SKM-1 (cell line): ENCODE results near the gene ZCCHC2.

Source experiments
- DNase-seq: peaks from one replicate; lab custom pipeline; 2025; ENCODE audit not compliant: unreplicated experiment; lab: John Stamatoyannopoulos, UW

ZCCHC2 gene

DNA sequence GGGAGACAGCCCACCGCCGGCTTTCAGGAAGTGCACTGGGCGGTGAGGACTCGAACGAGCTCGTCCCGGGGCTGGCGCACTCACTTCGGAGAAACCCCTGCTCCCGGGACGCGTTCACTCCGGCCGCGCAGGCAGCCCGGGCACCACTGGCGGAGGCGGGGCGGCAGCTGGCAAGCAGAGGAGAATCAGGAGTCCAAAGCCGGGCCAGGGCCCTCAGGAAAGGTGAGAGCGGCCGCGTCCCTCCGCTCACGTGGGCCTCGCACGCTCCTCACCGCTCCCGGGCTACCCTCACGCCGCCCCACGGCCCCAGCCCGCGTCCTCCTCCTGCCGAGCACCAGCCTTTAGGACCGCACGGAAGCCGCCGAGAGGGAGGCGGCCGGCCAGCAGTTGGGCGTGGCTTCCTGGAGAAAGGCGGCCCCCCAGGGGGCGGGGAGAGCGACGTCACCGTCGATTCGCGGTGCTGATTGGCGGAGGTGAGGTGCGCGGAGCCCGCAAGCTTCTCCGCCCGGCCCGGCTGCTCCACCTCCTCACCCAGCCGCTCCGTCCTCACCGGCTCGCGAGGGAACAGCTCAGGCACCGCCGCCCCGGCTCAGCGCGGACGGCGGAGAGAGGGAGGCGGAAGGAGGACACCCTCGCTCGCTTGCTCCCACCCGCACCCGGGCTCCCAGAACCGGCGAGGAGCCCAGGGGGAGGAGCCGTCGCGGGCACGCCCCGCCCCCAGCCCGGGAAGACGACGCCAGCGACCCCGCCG lies at the start of gene ZCCHC2:
ZCCHC2 (plus strand) TSS at position 522 of the 751 bp plus-strand sequence. CDS start 400 bp downstream, outside the sequence.
- peak; percentile 89 for DNase-seq

DNA sequence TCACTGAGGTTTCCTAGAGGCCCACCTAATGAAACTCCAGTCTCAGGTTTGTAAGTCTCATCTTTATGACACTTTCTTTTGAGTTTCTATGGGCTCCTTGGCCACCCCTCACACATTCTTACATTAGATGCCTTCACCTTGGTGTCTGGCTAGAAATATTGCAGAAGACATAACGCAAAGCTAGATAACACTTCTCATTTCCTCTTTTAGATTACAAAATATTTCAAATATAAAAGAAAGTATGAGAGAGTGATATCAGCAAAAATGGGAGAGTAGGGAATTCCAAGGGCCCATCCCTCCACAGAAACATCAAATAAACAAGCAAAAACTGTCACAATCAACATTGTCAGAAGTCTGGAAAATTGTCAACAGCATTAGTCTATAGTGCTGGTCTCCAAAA lies 43.3 kb upstream of the ZCCHC2 start:
- DNase-seq: no peak

DNA sequence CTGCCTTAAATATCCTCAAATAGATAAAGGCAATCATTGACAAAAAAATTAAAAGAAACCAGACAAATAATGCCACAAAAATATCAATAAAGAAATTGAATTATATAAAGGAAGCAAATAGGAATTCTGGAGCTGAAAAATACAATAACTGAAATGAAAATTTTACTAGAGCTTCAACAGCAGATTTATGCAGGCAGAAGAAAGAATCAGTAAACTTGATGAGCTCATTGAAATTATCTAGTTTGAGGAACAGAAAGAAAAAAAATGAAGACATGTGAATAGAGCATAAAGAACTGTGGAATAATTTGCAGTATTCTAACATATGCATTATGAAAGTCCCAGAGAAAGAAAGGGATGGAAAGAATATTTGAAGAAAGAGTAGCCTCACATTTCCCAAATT lies 41.9 kb upstream of the ZCCHC2 start:
- no peak for DNase-seq

DNA sequence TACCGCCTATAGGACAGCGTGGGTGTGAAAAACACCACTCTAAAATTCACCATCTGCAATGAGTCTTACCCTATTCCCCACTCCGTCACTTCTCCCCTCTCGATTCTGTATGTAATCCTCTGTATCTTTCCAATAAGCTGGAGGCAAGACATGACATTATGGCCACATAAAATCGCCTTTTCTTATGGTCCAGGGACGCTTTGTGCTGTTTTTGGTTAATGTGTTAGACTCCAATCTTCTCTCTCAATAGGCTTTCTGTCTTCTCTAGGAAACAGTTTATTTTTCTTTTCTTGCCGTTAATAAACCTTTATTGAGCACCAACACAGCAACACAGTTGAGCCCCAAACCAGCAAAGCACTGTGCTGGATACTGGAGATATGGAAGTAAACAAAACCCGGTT lies 37.9 kb upstream of the ZCCHC2 start:
- DNase-seq: no peak

DNA sequence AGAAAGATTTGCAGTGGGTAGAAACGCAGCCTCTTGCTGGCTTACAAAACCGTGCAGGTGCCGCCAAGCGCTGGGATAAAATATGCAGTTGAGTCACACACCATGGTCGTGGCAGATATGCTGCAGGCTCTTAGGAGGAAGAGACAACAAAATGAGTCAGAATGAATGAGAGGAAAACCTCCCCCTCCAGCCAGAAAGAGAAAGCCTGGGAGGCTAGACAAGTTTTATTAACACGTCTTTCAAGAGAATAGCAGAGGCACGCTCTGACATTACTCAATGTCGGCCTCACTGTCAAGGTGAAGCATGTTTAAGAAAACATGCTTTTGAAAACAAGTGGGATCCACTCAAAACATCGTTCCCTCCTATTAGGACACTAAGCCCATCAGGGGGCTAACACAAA lies 37.1 kb upstream of the ZCCHC2 start:
- no peak for DNase-seq

DNA sequence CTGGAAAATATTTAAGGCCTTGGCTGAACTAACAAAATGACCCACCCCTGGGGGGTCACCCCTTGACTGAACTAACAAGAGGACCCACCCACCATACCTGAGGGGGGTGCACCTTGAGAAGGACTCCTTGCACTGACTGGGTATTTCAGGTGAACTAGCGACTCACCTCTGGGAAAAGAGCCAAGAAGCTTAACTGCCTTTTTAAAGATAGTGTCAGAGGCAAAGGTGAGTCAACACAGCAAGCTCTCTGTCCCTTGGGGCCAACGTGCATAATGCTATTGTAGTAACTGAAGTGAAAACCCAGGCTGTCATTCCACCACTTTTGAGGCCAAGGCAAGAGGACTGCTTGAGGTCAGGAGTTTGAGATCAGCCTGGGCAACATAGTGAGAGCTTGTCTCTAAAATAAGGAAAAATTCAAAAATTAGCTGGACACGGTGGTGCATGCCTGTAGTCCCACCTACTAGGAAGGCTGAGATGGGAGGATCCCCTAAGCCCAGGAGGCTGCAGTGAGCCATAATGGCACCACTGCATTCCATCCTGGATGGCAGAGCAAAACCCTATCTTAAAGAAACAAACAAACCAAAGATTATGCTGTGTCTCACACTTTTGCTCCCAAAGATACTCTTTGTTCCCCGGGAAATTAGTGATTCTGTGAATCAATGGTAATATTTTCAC lies 36.4 kb upstream of the ZCCHC2 start:
- DNase-seq: no peak

DNA sequence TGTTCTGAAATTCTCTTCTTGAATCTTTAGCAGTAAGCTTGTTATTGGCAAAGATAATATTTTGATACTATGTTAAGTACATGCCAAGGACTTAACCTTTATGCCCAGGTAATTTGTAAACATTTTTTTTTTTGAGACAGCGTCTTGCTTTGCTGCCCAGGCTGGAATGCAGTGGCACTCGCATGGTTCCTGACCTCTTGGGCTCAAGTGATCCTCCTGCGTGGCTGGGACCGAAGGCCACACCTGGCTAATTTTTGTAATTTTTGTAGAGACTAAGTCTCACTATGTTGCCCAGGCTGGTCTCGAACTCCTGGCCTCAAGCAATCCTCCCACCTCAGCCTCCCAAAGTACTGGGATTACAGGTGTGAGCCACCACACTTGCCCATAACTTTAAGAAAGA lies 35.7 kb upstream of the ZCCHC2 start:
- no peak for DNase-seq

DNA sequence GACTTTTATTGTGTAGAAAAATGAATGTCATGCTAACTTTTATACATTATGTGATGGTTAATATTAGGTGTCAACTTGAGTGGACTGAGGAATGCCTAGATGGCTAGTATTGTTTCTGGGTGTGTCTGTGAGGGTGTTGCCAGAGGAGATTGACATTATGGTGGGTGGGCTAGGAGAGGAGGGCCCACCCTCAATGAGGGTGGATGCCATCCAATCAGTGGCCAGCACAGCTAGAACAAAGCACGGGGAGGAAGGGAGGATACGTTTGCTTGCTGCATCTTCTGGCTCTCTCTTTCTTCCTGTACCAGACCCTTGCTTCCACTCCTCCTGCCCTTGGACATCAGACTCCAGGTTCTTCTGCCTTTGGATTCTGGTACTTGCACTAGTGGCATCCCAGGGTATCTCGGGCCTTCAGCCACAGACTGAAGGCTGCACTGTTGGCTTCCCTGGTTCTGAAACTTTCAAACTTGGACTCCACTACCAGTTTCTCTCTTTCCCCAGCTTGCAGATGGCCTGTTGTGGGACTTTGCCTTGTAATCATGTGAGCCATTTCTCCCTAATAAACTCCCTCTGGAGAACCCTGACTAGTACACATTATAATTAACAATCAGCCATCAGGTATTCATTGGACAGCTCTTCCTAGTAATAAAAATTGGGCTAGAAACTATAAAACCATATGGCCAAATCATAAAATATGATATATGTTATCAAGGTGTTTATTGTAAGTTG lies 31.7 kb upstream of the ZCCHC2 start:
- DNase-seq: no peak

DNA sequence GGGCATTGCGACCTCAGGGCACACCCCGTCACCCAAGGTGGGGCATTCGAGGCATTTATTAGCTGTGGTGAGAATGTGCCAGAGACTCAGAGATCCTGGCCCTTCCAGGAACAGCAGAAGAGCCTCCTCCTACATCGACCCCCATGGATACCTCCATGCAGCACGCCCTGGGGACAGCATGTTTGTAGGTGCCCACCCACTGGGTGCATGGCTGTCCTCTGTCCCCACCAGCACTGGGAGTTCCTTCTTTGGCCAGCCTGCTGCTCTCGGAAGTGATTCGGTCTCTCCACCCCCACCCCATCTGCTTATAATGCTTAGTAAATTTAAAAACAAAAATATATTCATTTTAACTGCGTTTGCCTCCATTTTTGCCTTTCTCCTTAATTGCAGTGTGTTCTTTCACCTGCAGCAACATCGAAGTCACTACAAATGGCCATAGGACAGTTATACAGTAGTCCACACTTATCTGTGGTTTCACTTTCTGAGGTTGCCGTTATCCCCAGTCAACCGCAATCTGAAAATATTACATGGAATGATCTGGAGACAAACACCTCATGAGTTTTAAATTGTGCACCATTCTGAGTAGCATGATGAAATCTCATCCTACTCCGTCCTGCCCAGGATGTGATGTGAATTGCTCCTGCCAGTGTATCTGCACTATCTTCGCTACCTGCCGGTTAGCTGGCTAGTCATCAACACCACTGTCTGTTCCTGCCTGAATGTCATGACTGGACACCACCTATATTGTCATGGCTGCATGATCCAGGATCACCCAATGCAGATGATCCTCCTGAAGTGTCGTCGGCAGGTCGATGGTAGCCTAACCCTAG lies 29.6 kb upstream of the ZCCHC2 start:
- no peak for DNase-seq

DNA sequence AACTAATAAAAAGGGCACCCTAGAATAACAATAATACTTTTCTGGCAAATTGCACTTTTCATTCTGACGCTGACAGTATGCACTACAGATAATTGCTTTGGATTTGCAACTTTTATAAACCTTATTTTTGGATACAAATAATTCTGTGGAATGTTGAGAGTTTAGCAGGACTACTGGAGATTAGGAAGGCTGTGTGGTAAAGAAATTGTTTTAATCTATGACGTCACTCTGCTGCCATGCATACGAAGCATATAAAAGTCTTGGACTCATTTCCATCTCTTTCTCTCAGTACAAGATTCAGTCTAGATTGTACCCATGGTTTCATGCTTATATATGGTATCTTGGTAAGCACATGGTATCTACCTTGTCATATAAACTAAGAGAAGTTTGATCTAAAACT lies 28.1 kb upstream of the ZCCHC2 start:
- DNase-seq: no peak

DNA sequence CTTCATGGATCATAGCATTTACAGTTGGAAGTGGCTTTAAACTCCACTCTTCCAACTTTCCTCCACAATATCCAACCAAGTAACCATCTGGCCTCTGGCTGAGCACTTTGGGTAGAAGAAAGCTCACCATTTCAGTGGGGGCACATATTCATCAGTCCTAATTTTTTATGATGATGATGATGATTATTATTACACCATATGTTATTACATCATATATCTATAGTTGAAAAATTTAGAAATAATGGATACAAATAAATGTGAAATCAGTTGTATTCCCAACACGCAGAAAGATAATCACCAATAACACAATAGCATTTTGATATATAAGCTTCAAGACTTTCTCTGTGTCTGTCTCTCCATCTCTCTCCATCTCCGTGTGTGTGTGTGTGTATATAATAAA lies 26.6 kb upstream of the ZCCHC2 start:
- DNase-seq: no peak

DNA sequence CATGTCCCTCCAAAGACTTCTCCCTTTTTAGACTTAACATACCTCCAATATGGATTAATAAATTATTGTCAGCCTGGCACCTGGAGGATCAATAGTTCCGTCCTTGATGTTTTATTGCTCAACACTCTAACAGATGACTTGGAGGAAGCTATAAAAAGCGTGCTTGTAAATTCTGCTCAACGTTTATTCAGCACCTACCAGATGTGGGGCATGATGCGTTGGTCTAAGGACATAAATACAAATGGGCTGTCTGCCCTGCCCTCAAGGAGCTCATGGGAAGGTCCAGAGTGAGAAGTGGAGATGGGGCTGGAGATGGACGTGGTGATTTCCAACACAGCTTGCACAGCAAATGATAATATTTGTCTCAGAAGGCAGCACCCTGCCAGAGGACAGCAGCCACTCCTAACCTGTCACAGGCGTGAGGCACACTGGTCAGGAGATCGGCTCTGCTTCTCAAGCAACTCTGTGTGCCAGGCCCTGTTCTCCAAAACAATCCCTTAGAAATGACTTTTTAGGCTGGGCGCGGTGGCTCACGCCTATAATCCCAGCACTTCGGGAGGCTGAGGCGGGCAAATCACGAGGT lies 25.5 kb upstream of the ZCCHC2 start:
- DNase-seq: no peak

DNA sequence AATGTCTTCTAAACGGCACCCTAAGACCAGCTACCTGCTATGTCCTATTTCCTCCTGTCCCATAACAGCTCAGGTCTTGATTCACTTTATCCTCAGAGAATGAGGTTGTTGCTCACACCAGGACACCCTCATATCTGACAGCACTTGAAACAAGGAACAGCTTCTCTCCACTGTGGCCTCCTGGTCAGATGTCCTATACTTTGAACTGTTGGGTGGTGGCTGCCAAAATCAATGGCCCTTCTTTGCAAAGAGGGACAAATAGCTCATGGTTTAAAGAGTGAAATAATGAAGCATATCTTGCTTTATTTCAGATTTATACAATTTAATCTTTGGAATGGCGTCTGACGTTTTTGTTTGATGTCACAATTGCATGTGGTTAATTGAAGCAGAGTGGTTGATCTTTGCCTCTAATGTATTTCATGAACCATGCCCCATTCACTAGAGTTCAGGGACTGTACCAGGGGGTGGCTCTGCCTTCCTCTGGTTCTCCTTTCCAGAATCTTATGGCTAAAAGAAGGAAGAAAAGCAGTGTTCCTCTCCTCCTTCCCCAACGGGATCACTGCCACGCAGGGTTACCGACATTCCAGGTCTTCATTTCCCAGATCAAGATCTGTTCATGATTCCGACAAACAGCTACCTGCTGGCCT lies 24.1 kb upstream of the ZCCHC2 start:
- no peak for DNase-seq

DNA sequence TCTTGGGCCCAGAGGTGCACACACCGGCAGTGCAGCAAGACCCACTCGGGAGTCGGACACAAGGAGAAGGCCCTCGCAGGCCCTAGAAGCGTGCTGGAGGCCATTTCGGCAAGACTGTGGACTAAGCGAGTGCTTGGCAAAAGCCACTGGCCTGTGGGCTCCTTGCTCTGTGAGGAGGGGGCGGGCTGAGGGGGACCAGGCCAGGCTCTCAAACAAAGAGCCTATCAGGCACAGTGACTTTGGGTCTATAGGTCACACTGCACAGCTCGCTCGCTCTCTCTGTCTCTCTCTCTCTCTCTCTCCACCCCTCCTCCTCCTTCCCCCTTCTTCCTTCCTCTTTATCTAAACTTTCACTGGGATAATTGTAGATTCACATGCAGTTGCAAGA lies 23.6 kb upstream of the ZCCHC2 start:
- peak; percentile 49 for DNase-seq

DNA sequence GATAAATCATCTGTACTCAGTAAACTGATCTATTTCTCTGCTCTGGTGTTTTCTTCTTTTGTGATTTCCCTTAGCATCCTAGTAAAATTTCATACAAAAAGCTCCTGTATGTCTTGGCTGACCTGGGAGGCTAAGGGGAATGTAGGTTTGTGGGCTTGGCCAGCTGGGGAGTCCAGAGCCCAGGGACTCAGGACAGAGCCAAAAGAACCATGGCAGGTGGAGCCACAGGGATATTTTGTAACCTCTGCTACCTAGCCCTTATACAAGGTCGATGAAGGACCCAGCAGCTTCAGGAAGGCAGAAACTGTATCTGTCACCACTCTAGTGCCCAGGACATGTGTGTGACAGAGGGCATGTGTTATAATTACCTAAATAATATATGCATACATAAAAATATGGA lies 22.7 kb upstream of the ZCCHC2 start:
- no peak for DNase-seq

DNA sequence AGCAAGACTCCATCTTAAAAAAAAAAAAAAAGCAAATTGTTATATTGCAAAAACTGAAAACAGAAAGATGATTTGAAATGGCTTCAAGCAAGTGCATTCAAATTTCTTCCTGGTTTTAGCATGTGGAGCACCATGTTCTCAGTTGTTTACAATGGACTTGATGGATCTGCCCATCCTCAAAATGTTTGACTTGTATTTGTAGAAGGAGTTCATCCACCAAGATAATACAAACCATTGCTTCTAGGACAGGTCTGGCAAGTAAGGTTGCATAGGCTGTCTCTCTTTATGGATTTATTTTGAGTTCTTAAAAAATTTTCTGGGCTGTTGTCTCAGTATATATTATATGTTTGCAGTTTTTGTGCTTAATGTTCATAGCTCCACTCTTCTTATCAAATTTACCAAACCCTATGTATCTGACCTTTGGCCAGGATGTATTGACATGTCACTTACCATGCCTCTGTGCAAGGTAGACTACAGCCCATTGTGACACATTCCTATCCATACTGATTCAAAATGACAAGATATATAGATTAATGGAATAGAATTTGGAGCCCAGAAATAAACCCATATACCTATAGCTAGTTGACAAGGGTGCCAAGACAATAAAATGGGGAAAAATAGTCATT lies 21.7 kb upstream of the ZCCHC2 start:
- DNase-seq: no peak

DNA sequence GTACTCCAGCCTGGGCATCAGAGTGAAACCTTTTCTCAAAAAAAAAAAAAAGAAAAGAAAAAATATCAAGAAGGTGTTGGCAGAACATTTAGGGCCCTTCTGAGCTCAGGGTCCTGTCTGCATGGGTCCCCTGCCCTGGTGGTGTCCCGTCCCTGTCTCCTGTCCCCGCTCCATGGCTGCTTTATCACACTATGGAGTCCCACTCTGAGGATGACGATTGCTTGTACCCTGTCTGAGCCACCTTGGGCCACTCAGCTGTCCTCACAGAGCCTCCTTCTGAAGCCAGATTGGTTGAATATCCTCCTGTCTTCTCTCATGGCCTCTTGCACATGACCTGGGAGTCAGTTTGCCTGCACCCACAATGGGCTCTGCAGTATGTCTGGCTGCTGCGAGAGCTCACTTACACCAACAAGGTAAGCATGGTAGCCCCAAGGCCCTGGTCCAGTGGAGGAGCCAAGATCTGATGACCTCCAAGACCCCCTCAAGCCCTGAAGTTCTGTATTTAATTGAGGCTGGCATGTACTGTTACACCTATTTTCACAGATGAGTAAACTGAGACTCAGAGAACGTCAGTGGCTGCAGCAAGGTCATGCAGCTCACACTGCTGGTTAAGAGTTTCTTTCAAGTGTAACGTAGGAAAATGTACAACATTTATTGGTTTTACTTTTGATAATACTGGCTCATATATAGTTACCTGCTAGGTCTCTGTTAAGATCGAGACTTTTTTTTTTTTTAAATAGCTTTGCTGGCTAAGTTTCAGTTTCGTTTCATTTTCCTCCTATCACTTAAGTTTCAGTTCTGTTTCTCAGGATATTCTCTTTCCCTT lies 16.9 kb upstream of the ZCCHC2 start:
- no peak for DNase-seq

DNA sequence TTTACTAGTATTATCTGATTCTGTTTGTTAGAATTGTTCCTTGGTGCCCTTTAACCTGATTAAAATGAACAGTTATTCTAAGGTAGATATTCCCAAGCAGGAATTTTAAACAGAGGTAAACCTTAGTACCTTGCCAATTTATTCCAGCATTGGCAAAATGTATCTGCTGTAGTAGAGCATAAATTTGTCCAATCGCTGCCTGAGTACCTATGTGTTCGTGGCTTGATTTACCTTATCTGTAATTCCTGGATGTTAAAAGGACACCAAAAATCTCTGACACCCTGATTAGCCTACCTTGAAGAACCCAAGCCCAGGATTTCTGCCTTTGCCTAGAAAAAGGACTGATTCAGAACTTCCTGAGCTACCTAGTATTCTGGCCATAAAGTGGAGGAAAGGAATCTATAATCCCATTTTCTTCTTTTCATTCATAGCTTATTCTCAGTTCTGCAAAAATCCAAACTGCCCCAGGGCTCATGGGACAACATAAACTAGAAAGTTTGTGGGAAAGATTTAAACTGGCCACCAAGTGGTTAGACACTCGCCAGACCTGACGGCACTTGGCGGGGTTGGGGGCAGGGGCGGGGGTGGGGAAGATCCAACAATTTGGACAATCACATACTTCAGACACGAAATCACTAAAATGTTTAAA lies 16.2 kb upstream of the ZCCHC2 start:
- no peak for DNase-seq

DNA sequence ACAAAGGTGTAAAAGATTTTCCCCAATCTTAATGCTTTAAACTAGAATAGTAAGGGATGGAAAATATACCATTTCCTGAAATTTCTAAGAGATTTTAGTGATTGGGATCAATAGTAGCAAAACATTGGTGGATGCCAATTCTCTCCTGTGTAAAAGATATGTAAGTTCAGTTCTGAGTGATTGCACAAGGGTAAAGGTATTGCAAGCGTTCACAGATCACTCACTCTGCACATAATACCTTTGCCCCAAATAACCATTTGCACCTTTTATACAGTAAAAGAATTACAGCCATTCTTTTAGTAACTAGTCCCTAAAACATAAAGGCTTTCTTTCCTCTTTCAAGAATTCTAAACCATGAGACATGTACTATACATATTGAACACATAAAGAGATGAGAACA lies 13.0 kb upstream of the ZCCHC2 start:
- no peak for DNase-seq
